Calu3 (cell line): ENCODE measurements around the gene TMEM203. TPM values are rescaled to one million over a fixed set of nuclear protein-coding genes. Genes with fewer than 3 reads are reported as not detected.

Source experiments
- BruUV-seq: library from RNA; stranded (reverse); fragments of 400-500 nt; replicated peaks from 2 replicates; lab custom pipeline; 2021; lab: Mats Ljungman, UMichigan
- CTCF ChIA-PET: fragments of 300-600 bp; sonication (Branson Sonifier 250); formaldehyde crosslinking; loops from one replicate; lab custom pipeline; 2022; ENCODE audit warnings: antibody characterized with exemption; lab: Charles Lee
- DNase-seq: peaks from one replicate; pipeline ENCODE4 v3.0.0; 2022
- H3K27ac Mint-ChIP-seq: one replicate; pipeline ENCODE4 v1.8.0; 2022; ENCODE audit warnings: mixed read lengths; ENCODE audit not compliant: unreplicated experiment
- H3K27me3 Mint-ChIP-seq: one replicate; pipeline ENCODE4 v1.8.0; 2022; ENCODE audit warnings: mixed read lengths; ENCODE audit not compliant: unreplicated experiment
- H3K36me3 Mint-ChIP-seq: one replicate; pipeline ENCODE4 v1.8.0; 2022; ENCODE audit warnings: mild to moderate bottlenecking, moderate library complexity, mixed read lengths; ENCODE audit not compliant: insufficient read depth, unreplicated experiment
- H3K4me1 Mint-ChIP-seq: one replicate; pipeline ENCODE4 v1.8.0; 2022; ENCODE audit warnings: mild to moderate bottlenecking, low read depth, mixed read lengths; ENCODE audit not compliant: unreplicated experiment
- H3K4me3 Mint-ChIP-seq: one replicate; pipeline ENCODE4 v1.8.0; 2022; ENCODE audit warnings: mild to moderate bottlenecking, low read depth, moderate library complexity, mixed read lengths; ENCODE audit not compliant: unreplicated experiment
- H3K9me3 Mint-ChIP-seq: one replicate; pipeline ENCODE4 v1.8.0; 2022; ENCODE audit warnings: low read depth, mixed read lengths; ENCODE audit not compliant: unreplicated experiment
- CTCF ChIP-seq: fragments of 200-600 bp; IDR thresholded peaks from one replicate; pipeline ENCODE4 v1.8.0; 2022; ENCODE audit warnings: antibody characterized with exemption; ENCODE audit not compliant: unreplicated experiment
- intact Hi-C: fragments of 100-400 bp; cut with micrococcal nuclease; formaldehyde crosslinking; loops from one replicate; pipeline ENCODE4 v1.10.0; 2022; ENCODE audit not compliant: unreplicated experiment
- total RNA-seq: library from RNA; stranded (reverse); gene quantifications from 2 replicates; pipeline ENCODE4 v1.2.3, GENCODE V29; 2022

The TMEM203 gene
- total RNA-seq, 1 experiment from 2014 or later: 25.4 TPM

- H3K27ac Mint-ChIP-seq: peak within 1 kb of the TSS; percentile 91
- H3K27me3 Mint-ChIP-seq: no peaks in the 10 kb centered on the region
- no peaks in the 10 kb centered on the region for H3K9me3 Mint-ChIP-seq
- peak; percentile 92 for DNase-seq
- peaks cover 10% of the 10 kb centered on the region for H3K4me1 Mint-ChIP-seq
- CTCF ChIA-PET: interaction anchor here (0.5 to 1.9 kb wide), 8 partner anchors 10 to 122 kb away, joined by 3 to 11 read pairs (median 5); partner anchors contain the start of gene RNF224
- intact Hi-C loops: no loop called here
- no TSS peak for BruUV-seq
- TF ChIP-seq CTCF: no peak
- peak within 1 kb of the TSS; percentile 98 for H3K4me3 Mint-ChIP-seq
- peaks cover 54% of the 10 kb centered on the region for H3K36me3 Mint-ChIP-seq
Measured at GRCh38 chr9:137188490-137189296, 16.8 kb downstream of the TMEM203 start, which contains the start of the genes ANAPC2 and SSNA1. Gene ANAPC2 (minus strand): TSS chr9:137188560. CDS start chr9:137188532, 28 bp downstream. Gene SSNA1 (plus strand): TSS chr9:137188676. CDS start chr9:137188727, 51 bp downstream.

- Mint-ChIP-seq H3K4me3 (peak overlapping the region; percentile 98), H3K36me3 (peaks cover 49% of the 10 kb centered on the region), H3K4me1 (peaks cover 10% of the 10 kb centered on the region), H3K27ac (peak overlapping the region; percentile 91), H3K9me3 (no peaks in the 10 kb centered on the region), H3K27me3 (no peaks in the 10 kb centered on the region)
- no TSS peak for BruUV-seq
- no peak for DNase-seq
- intact Hi-C loops: no loop called here
- TF ChIP-seq CTCF: no peak
- CTCF ChIA-PET: interaction anchor here (1.3 to 1.5 kb wide), 2 partner anchors 39 to 48 kb away, joined by 5 to 11 read pairs; partner anchors contain the start of gene RNF224
Measured at GRCh38 chr9:137188086-137188489, 17.4 kb downstream of the TMEM203 start.

- TF ChIP-seq CTCF: no peak
- peak overlapping the region; percentile 98 for H3K4me3 Mint-ChIP-seq
- no TSS peak for BruUV-seq
- DNase-seq: no peak
- peaks cover 49% of the 10 kb centered on the region for H3K36me3 Mint-ChIP-seq
- H3K27ac Mint-ChIP-seq: no peak overlapping the region
- H3K9me3 Mint-ChIP-seq: no peaks in the 10 kb centered on the region
- intact Hi-C loops: no loop called here
- no peaks in the 10 kb centered on the region for H3K27me3 Mint-ChIP-seq
- peaks cover 10% of the 10 kb centered on the region for H3K4me1 Mint-ChIP-seq
- CTCF ChIA-PET: no interaction called here
Measured at GRCh38 chr9:137187386-137187785, 18.1 kb downstream of the TMEM203 start.

GRCh38 chr9:137186385-137186784 lies 19.1 kb downstream of the TMEM203 start:
- CTCF ChIA-PET: no interaction called here
- H3K4me1 Mint-ChIP-seq: peaks cover 10% of the 10 kb centered on the region
- intact Hi-C loops: no loop called here
- peaks cover 55% of the 10 kb centered on the region for H3K36me3 Mint-ChIP-seq
- no peak for DNase-seq
- no peak for TF ChIP-seq CTCF
- no peak overlapping the region for H3K4me3 Mint-ChIP-seq
- no TSS peak for BruUV-seq
- H3K9me3 Mint-ChIP-seq: no peaks in the 10 kb centered on the region
- H3K27me3 Mint-ChIP-seq: no peaks in the 10 kb centered on the region
- no peak overlapping the region for H3K27ac Mint-ChIP-seq
